NCI-H2171 treated with DMSO at 0.1 percent for 48 hours (cell line): ENCODE data around the gene DLX1.

ENCODE experiments used
- DNase-seq: peaks from one replicate; lab custom pipeline; 2025; lab: John Stamatoyannopoulos, UW

The DLX1 gene

GRCh38 chr2:172087780-172088244, 2.5 kb downstream of the DLX1 start:
- DNase-seq: no peak

- no peak for DNase-seq
These were observed 3.1 kb downstream of the DLX1 start for GRCh38 chr2:172088245-172089004.

- DNase-seq: no peak
These were observed 3.7 kb downstream of the DLX1 start for GRCh38 chr2:172089005-172089504.

- DNase-seq: no peak
These were observed 4.3 kb downstream of the DLX1 start for GRCh38 chr2:172089633-172090032.

- no peak for DNase-seq
These were observed 5.0 kb downstream of the DLX1 start for GRCh38 chr2:172090044-172090961.

GRCh38 chr2:172091000-172091641, 5.8 kb downstream of the DLX1 start:
- DNase-seq: no peak

- no peak for DNase-seq
These were observed 6.7 kb downstream of the DLX1 start for GRCh38 chr2:172091761-172092566.

- DNase-seq: no peak
These were observed 7.6 kb downstream of the DLX1 start for GRCh38 chr2:172092716-172093415.

- DNase-seq: no peak
These were observed 8.3 kb downstream of the DLX1 start for GRCh38 chr2:172093416-172094293.

GRCh38 chr2:172094294-172095145, 9.2 kb downstream of the DLX1 start:
- DNase-seq: no peak

GRCh38 chr2:172095146-172095904, 10.0 kb downstream of the DLX1 start:
- peak; percentile 59 for DNase-seq

- peak; percentile 62 for DNase-seq
These were observed 10.8 kb downstream of the DLX1 start for GRCh38 chr2:172095905-172096625.

GRCh38 chr2:172096626-172097547, 11.6 kb downstream of the DLX1 start:
- DNase-seq: peak; percentile 66

GRCh38 chr2:172097557-172098131, 12.3 kb downstream of the DLX1 start:
- peak; percentile 51 for DNase-seq

- no peak for DNase-seq
These were observed 13.0 kb downstream of the DLX1 start for GRCh38 chr2:172098287-172098649.
